ACC112 (cell line): ENCODE measurements around the gene HMX2.

Source experiments
- H2AFZ ChIP-seq: fragments of 200-600 bp; sonication (generic); one replicate; pipeline ENCODE4 v1.6.0; 2017; ENCODE audit warnings: antibody characterized with exemption, low read length; ENCODE audit not compliant: unreplicated experiment
- H3K27ac ChIP-seq: fragments of 200-600 bp; sonication (generic); 2 replicates; pipeline ENCODE4 v1.5.1; 2014; ENCODE audit warnings: low read depth, mild to moderate bottlenecking, antibody characterized with exemption, low read length, moderate library complexity
- H3K27me3 ChIP-seq: fragments of 200-600 bp; sonication (generic); 2 replicates; pipeline ENCODE4 v1.6.1; 2014; ENCODE audit warnings: mild to moderate bottlenecking, antibody characterized with exemption, low read length, moderate library complexity, mixed read lengths; ENCODE audit not compliant: insufficient read depth
- H3K36me3 ChIP-seq: fragments of 200-600 bp; sonication (generic); 2 replicates; pipeline ENCODE4 v1.6.1; 2016; ENCODE audit warnings: mild to moderate bottlenecking, antibody characterized with exemption, low read length, moderate library complexity, mixed read lengths; ENCODE audit not compliant: insufficient read depth
- H3K4me1 ChIP-seq: fragments of 200-600 bp; sonication (generic); one replicate; pipeline ENCODE4 v1.6.1; 2016; ENCODE audit warnings: low read length, mixed read lengths; ENCODE audit not compliant: insufficient read depth, unreplicated experiment, control insufficient read depth
- H3K4me3 ChIP-seq: fragments of 200-600 bp; sonication (generic); 2 replicates; pipeline ENCODE4 v1.5.1; 2014; ENCODE audit warnings: mild to moderate bottlenecking, low read depth, low read length
- H3K79me2 ChIP-seq: fragments of 200-600 bp; sonication (generic); one replicate; pipeline ENCODE4 v1.6.0; 2016; ENCODE audit warnings: low read length; ENCODE audit not compliant: control insufficient read depth, unreplicated experiment, insufficient read depth

HMX2 gene

GRCh38 chr10:123140164-123140982 lies 7.6 kb upstream of the HMX2 start:
- Histone ChIP-seq H3K27me3 (peaks cover 100% of the 10 kb centered on the region), H3K4me1 (peaks cover 8% of the 10 kb centered on the region), H3K4me3 (no peak overlapping the region), H3K27ac (no peak overlapping the region), H2AFZ (no peak overlapping the region), H3K79me2 (no peaks in the 10 kb centered on the region), H3K36me3 (no peaks in the 10 kb centered on the region)

GRCh38 chr10:123140983-123141390 lies 6.9 kb upstream of the HMX2 start:
- H3K4me3 ChIP-seq: no peak overlapping the region
- peaks cover 100% of the 10 kb centered on the region for H3K27me3 ChIP-seq
- peaks cover 8% of the 10 kb centered on the region for H3K4me1 ChIP-seq
- no peaks in the 10 kb centered on the region for H3K79me2 ChIP-seq
- H3K36me3 ChIP-seq: no peaks in the 10 kb centered on the region
- H2AFZ ChIP-seq: no peak overlapping the region
- H3K27ac ChIP-seq: no peak overlapping the region

- no peak overlapping the region for H3K27ac ChIP-seq
- H3K27me3 ChIP-seq: peaks cover 100% of the 10 kb centered on the region
- no peaks in the 10 kb centered on the region for H3K79me2 ChIP-seq
- H2AFZ ChIP-seq: no peak overlapping the region
- H3K36me3 ChIP-seq: no peaks in the 10 kb centered on the region
- H3K4me1 ChIP-seq: peaks cover 8% of the 10 kb centered on the region
- H3K4me3 ChIP-seq: no peak overlapping the region
These were observed 5.9 kb upstream of the HMX2 start for GRCh38 chr10:123141791-123142700.

- no peak overlapping the region for H3K27ac ChIP-seq
- H3K4me1 ChIP-seq: peaks cover 10% of the 10 kb centered on the region
- no peak overlapping the region for H2AFZ ChIP-seq
- H3K27me3 ChIP-seq: peaks cover 100% of the 10 kb centered on the region
- no peaks in the 10 kb centered on the region for H3K79me2 ChIP-seq
- H3K4me3 ChIP-seq: no peak overlapping the region
- H3K36me3 ChIP-seq: no peaks in the 10 kb centered on the region
These were observed 5.2 kb upstream of the HMX2 start for GRCh38 chr10:123142701-123143161.

GRCh38 chr10:123143162-123143824 lies 4.6 kb upstream of the HMX2 start:
- no peak overlapping the region for H3K27ac ChIP-seq
- H3K36me3 ChIP-seq: no peaks in the 10 kb centered on the region
- H3K79me2 ChIP-seq: no peaks in the 10 kb centered on the region
- H3K4me3 ChIP-seq: no peak overlapping the region
- H3K27me3 ChIP-seq: peaks cover 100% of the 10 kb centered on the region
- H2AFZ ChIP-seq: no peak overlapping the region
- peaks cover 10% of the 10 kb centered on the region for H3K4me1 ChIP-seq

GRCh38 chr10:123143825-123144168 lies 4.1 kb upstream of the HMX2 start:
- Histone ChIP-seq H3K27ac (no peak overlapping the region), H3K27me3 (peaks cover 100% of the 10 kb centered on the region), H3K4me3 (no peak overlapping the region), H3K4me1 (peaks cover 10% of the 10 kb centered on the region), H2AFZ (no peak overlapping the region), H3K36me3 (no peaks in the 10 kb centered on the region), H3K79me2 (no peaks in the 10 kb centered on the region)

GRCh38 chr10:123144697-123145541 lies 3.0 kb upstream of the HMX2 start:
- H3K4me1 ChIP-seq: peaks cover 10% of the 10 kb centered on the region
- H2AFZ ChIP-seq: no peak overlapping the region
- no peaks in the 10 kb centered on the region for H3K79me2 ChIP-seq
- H3K27me3 ChIP-seq: peaks cover 100% of the 10 kb centered on the region
- no peak overlapping the region for H3K27ac ChIP-seq
- H3K4me3 ChIP-seq: no peak overlapping the region
- H3K36me3 ChIP-seq: no peaks in the 10 kb centered on the region

GRCh38 chr10:123145542-123146012 lies 2.4 kb upstream of the HMX2 start:
- Histone ChIP-seq H3K27ac (no peak overlapping the region), H3K4me3 (no peak overlapping the region), H2AFZ (no peak overlapping the region), H3K79me2 (no peaks in the 10 kb centered on the region), H3K27me3 (peaks cover 100% of the 10 kb centered on the region), H3K4me1 (peaks cover 14% of the 10 kb centered on the region), H3K36me3 (no peaks in the 10 kb centered on the region)

GRCh38 chr10:123146013-123146893 lies 1.7 kb upstream of the HMX2 start:
- Histone ChIP-seq H3K27me3 (peaks cover 100% of the 10 kb centered on the region), H3K4me3 (no peak overlapping the region), H3K79me2 (no peaks in the 10 kb centered on the region), H2AFZ (no peak overlapping the region), H3K36me3 (no peaks in the 10 kb centered on the region), H3K4me1 (peaks cover 16% of the 10 kb centered on the region), H3K27ac (no peak overlapping the region)
